Lower leg skin (tissue), 4 donors: Measurements from ENCODE around the gene COL25A1. TPM values are rescaled to one million over a fixed set of nuclear protein-coding genes. Genes with fewer than 3 reads are reported as not detected.
A peak's percentile ranks its signal among the peaks of the same experiment; 100 is the strongest.

Experiments
- DNase-seq, 2 donors: peaks; one replicate each; pipeline ENCODE4 v3.0.0-alpha.2; 2019; ENCODE audit warnings: low spot score in 2 of 2
- H3K4me3 ChIP-seq: fragments of 200-600 bp; sonication (generic); 2 replicates; pipeline ENCODE4 v1.5.1; 2017; ENCODE audit warnings: mild to moderate bottlenecking, low read depth; ENCODE audit not compliant: poor library complexity, severe bottlenecking
- CTCF ChIP-seq, 3 donors: fragments of 450-650 bp; IDR thresholded peaks; one replicate each; pipeline ENCODE4 v1.5.1; 2016; ENCODE audit warnings: antibody characterized with exemption in 3 of 3, mild to moderate bottlenecking in 3 of 3, moderate library complexity in 2 of 3
- POLR2A ChIP-seq, 2 donors: fragments of 450-650 bp; IDR thresholded peaks; one replicate each; pipeline ENCODE4 v1.6.1; 2016 to 2017; ENCODE audit warnings: antibody characterized with exemption in 2 of 2, mild to moderate bottlenecking in 1 of 2, moderate library complexity in 1 of 2
- WGBS, 2 donors: methylation state at CpG; one replicate each; pipeline ENCODE4 v1.1.5; 2018; 5-methylcytosine and 5-hydroxymethylcytosine counted together
- intact Hi-C: fragments of 100-400 bp; cut with DNase I; formaldehyde crosslinking; loops from one replicate; pipeline ENCODE4 v1.15.0; 2023; ENCODE audit warnings: low total_unique reads
- total RNA-seq, 4 donors: library from RNA; depleted of rRNA; stranded (reverse); fragments of >200 nt; gene quantifications; one replicate each; pipeline ENCODE4 v1.1.0, GENCODE V29; 2016

COL25A1 gene
- total RNA-seq, 4 donors from 2014 or later: 0.42 to 2.4 (median 1.5) TPM

GRCh38 chr4:108795733-108796132, 506.7 kb downstream of the COL25A1 start:
- intact Hi-C loops: no loop called here
- TF ChIP-seq POLR2A (IDR thresholded peaks at IDR 0.05): no peak
- TF ChIP-seq CTCF (IDR thresholded peaks at IDR 0.05): no peak
- no peak for DNase-seq

GRCh38 chr4:108794136-108794535, 508.3 kb downstream of the COL25A1 start:
- no peak for DNase-seq
- H3K4me3 ChIP-seq: no peak overlapping the region
- no peak for TF ChIP-seq POLR2A (IDR thresholded peaks at IDR 0.05)
- TF ChIP-seq CTCF (IDR thresholded peaks at IDR 0.05): no peak
- 51 to 54% methylated on average over 1 of the region's 1 CpG for WGBS, 2 donors
- intact Hi-C loops: no loop called here

More at GRCh38 chr4:108795733-108796132, 506.7 kb downstream of the COL25A1 start:
- no peak overlapping the region for H3K4me3 ChIP-seq

GRCh38 chr4:108793415-108793814, 509.0 kb downstream of the COL25A1 start:
- TF ChIP-seq CTCF (IDR thresholded peaks at IDR 0.05) (no peak), POLR2A (IDR thresholded peaks at IDR 0.05) (no peak)
- intact Hi-C loops: no loop called here

GRCh38 chr4:108788731-108789130, 513.7 kb downstream of the COL25A1 start:
- H3K4me3 ChIP-seq: no peak overlapping the region
- TF ChIP-seq POLR2A (IDR thresholded peaks at IDR 0.05): no peak
- no peak for TF ChIP-seq CTCF (IDR thresholded peaks at IDR 0.05)
- DNase-seq: no peak
- intact Hi-C loops: no loop called here
- WGBS, 2 donors: 95 to 100% methylated on average over 9 of the region's 9 CpGs

More at GRCh38 chr4:108793415-108793814, 509.0 kb downstream of the COL25A1 start:
- no peak for DNase-seq
- no peak overlapping the region for H3K4me3 ChIP-seq
- WGBS, 2 donors: 93 to 100% methylated on average over 1 of the region's 1 CpG

- intact Hi-C loops: no loop called here
- 94 to 95% methylated on average over 16 of the region's 16 CpGs for WGBS, 2 donors
- no peak for TF ChIP-seq POLR2A (IDR thresholded peaks at IDR 0.05)
- no peak for TF ChIP-seq CTCF (IDR thresholded peaks at IDR 0.05)
- peak in 1 of 2 donors; percentile 50 for DNase-seq
- H3K4me3 ChIP-seq: no peak overlapping the region
Observed at GRCh38 chr4:108787724-108788123, 514.7 kb downstream of the COL25A1 start.

- 89 to 91% methylated on average over 14 of the region's 14 CpGs for WGBS, 2 donors
- no peak overlapping the region for H3K4me3 ChIP-seq
- peak in 1 of 2 donors; percentile 72 for DNase-seq
- intact Hi-C loops: no loop called here
- TF ChIP-seq CTCF (IDR thresholded peaks at IDR 0.05) (no peak), POLR2A (IDR thresholded peaks at IDR 0.05) (no peak)
Observed at GRCh38 chr4:108787106-108787505, 515.4 kb downstream of the COL25A1 start.
